ENCODE measurements around the gene COPB2.

GRCh38 chr3:139346771-139347170 lies 42.7 kb downstream of the COPB2 start:
- TF ChIP-seq POLR2A (IDR thresholded peaks at IDR 0.05; ENCODE audit: low read depth, low read length): no peak
- no peak for TF ChIP-seq SPI1 (IDR thresholded peaks at IDR 0.05; ENCODE audit: low read depth, low read length)
- no peak for TF ChIP-seq POLR2AphosphoS5 (IDR thresholded peaks at IDR 0.05; ENCODE audit: low read depth, low read length)
- TF ChIP-seq TAF1 (IDR thresholded peaks at IDR 0.05; ENCODE audit: low read depth, low read length): no peak
